HG03378 (cell line): ENCODE measurements around the gene TXN2.
"Not testable (repeated sequence)": the region's sequence is repeated elsewhere in the genome, so short reads cannot be mapped to it uniquely, and the experiment has no call there.

Experiments used
- ATAC-seq: cut with Tn5 transposase; IDR thresholded peaks from one replicate; pipeline ENCODE4 v1.9.1; 2021; ENCODE audit warnings: mild to moderate bottlenecking, moderate library complexity; ENCODE audit not compliant: unreplicated experiment

The TXN2 gene

GRCh38 chr22:36432592-36433317 is 48.7 kb downstream of the TXN2 start:
- no peak for ATAC-seq

- no peak for ATAC-seq
These were observed 49.5 kb downstream of the TXN2 start for GRCh38 chr22:36431977-36432376.

- ATAC-seq, result no peak
These were observed 50.6 kb downstream of the TXN2 start for GRCh38 chr22:36430863-36431262.

- not testable (repeated sequence) for ATAC-seq
These were observed 53.5 kb downstream of the TXN2 start for GRCh38 chr22:36427952-36428351.

GRCh38 chr22:36425977-36426523 is 55.4 kb downstream of the TXN2 start:
- ATAC-seq, result no peak

GRCh38 chr22:36424901-36425579 is 56.4 kb downstream of the TXN2 start:
- no peak for ATAC-seq

GRCh38 chr22:36424466-36424865 is 57.0 kb downstream of the TXN2 start:
- ATAC-seq, result not testable (repeated sequence)

GRCh38 chr22:36423461-36424404 is 57.7 kb downstream of the TXN2 start:
- ATAC-seq, result no peak

GRCh38 chr22:36422287-36423014 is 59.0 kb downstream of the TXN2 start:
- no peak for ATAC-seq

GRCh38 chr22:36419912-36420882 is 61.2 kb downstream of the TXN2 start:
- no peak for ATAC-seq

GRCh38 chr22:36419177-36419911 is 62.1 kb downstream of the TXN2 start:
- ATAC-seq, result no peak

GRCh38 chr22:36417281-36417686 is 64.2 kb downstream of the TXN2 start:
- ATAC-seq, result no peak
